ENCODE measurements around the gene CACNA2D3. TPM values are rescaled to one million over a fixed set of nuclear protein-coding genes. Genes with fewer than 3 reads are reported as not detected.

Gene CACNA2D3
- total RNA-seq, 1 donor from 2014 or later, result 21.2 TPM

GRCh38 chr3:54197509-54197908, 75.2 kb downstream of the CACNA2D3 start:
- H3K4me1 ChIP-seq, result peaks cover 18% of the 10 kb centered on the region
- no peaks in the 10 kb centered on the region for H3K36me3 ChIP-seq
- no peak overlapping the region for H3K27ac ChIP-seq (replicated peaks)
- no peak overlapping the region for H3K4me3 ChIP-seq
- no peak for DNase-seq
- no peaks in the 10 kb centered on the region for H3K27me3 ChIP-seq (ENCODE audit: low read depth)
- H3K9me3 ChIP-seq (replicated peaks), result no peaks in the 10 kb centered on the region
- TF ChIP-seq, protein P1, sequence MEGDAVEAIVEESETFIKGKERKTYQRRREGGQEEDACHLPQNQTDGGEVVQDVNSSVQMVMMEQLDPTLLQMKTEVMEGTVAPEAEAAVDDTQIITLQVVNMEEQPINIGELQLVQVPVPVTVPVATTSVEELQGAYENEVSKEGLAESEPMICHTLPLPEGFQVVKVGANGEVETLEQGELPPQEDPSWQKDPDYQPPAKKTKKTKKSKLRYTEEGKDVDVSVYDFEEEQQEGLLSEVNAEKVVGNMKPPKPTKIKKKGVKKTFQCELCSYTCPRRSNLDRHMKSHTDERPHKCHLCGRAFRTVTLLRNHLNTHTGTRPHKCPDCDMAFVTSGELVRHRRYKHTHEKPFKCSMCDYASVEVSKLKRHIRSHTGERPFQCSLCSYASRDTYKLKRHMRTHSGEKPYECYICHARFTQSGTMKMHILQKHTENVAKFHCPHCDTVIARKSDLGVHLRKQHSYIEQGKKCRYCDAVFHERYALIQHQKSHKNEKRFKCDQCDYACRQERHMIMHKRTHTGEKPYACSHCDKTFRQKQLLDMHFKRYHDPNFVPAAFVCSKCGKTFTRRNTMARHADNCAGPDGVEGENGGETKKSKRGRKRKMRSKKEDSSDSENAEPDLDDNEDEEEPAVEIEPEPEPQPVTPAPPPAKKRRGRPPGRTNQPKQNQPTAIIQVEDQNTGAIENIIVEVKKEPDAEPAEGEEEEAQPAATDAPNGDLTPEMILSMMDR (IDR thresholded peaks at IDR 0.05; ENCODE audit: borderline replicate concordance), result no peak
- intact Hi-C loops (cut with micrococcal nuclease), result no loop called here

DNA sequence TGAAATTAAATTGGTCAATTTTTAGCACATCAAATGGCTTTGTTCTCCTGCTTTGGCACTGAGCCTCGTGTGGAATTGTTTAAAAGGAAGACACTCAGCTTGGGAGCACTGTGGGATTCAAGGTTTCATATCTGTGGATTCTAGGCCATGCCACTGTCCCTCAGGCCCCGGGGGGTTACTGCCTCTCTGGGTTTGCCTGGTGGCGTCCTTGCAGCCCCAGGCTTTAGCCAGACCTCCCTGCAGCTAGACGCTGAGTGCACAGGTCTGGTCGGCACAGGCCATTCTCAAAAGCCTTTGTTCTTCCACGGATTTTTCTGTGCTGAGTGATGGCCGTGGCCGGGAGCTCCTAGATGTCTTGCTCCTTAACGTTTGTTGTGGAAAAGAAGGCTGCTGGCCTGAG, 76.2 kb downstream of the CACNA2D3 start:
- Histone ChIP-seq H3K27ac (replicated peaks) (no peak overlapping the region), H3K4me3 (no peak overlapping the region)
- intact Hi-C loops (cut with micrococcal nuclease), result no loop called here

DNA sequence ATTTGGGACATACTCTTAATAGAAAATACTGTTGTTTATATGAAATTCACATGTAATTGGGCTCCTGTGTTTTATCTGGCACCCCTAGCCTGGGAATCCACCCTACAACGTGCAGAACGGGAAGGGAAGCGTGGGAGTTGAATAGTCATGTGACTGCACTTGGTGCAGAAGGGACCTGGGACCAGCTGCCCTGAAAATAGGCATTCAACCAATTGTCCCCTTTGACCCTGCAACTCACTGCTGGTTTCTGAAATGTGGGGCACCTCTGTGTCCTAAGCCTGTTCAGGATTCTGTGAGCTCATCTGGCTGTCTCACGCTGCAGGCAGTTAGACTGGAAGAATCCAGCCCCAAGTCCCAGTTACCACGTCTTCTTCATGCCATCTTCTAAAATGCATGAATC, 79.7 kb downstream of the CACNA2D3 start:
- Histone ChIP-seq H3K4me1 (peaks cover 27% of the 10 kb centered on the region), H3K27ac (replicated peaks) (no peak overlapping the region), H3K27me3 (ENCODE audit: low read depth) (no peaks in the 10 kb centered on the region), H3K36me3 (no peaks in the 10 kb centered on the region), H3K4me3 (no peak overlapping the region), H3K9me3 (replicated peaks) (no peaks in the 10 kb centered on the region)
- intact Hi-C loops (cut with micrococcal nuclease), result no loop called here
- DNase-seq, result no peak
- TF ChIP-seq, protein P1 (IDR thresholded peaks at IDR 0.05; ENCODE audit: borderline replicate concordance), result no peak

More for the DNA sequence above, 76.2 kb downstream of the CACNA2D3 start:
- no peaks in the 10 kb centered on the region for H3K36me3 ChIP-seq
- H3K27me3 ChIP-seq (ENCODE audit: low read depth), result no peaks in the 10 kb centered on the region
- TF ChIP-seq, protein P1 (IDR thresholded peaks at IDR 0.05; ENCODE audit: borderline replicate concordance), result no peak
- H3K9me3 ChIP-seq (replicated peaks), result no peaks in the 10 kb centered on the region
- no peak for DNase-seq
- peaks cover 27% of the 10 kb centered on the region for H3K4me1 ChIP-seq

DNA sequence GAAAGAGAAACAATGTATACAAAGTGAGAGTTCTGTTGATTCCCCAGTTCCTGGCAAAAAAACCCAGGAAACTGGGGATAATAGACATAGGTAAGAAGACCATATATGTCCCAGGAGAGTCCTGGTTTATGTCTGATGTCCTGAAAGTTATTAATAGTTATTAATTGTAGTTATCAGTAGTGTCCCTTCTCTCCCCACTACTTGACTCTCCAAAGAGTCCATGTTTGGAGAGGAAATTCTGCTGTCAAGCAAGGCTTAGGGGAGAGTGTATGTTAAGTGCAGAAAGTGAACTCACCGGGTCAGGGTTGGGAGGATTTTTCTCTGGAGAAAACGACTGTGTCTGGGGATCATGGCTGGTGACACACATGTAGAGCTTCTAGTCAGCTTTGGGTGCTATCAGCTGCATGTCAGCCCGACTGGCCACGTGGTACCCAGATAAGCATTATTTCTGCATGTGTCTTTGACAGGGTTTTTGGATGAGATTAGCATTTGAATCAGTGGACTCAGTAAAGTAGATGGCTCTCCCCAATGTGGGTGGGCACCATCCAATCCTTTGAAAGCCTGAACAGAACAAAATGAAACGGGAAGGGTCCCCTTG, 80.4 kb downstream of the CACNA2D3 start:
- no peak overlapping the region for H3K4me3 ChIP-seq
- H3K36me3 ChIP-seq, result no peaks in the 10 kb centered on the region
- peaks cover 20% of the 10 kb centered on the region for H3K4me1 ChIP-seq
- H3K9me3 ChIP-seq (replicated peaks), result no peaks in the 10 kb centered on the region
- TF ChIP-seq, protein P1 (IDR thresholded peaks at IDR 0.05; ENCODE audit: borderline replicate concordance), result no peak
- no peak overlapping the region for H3K27ac ChIP-seq (replicated peaks)
- intact Hi-C loops (cut with micrococcal nuclease), result no loop called here
- DNase-seq, result no peak
- no peaks in the 10 kb centered on the region for H3K27me3 ChIP-seq (ENCODE audit: low read depth)

DNA sequence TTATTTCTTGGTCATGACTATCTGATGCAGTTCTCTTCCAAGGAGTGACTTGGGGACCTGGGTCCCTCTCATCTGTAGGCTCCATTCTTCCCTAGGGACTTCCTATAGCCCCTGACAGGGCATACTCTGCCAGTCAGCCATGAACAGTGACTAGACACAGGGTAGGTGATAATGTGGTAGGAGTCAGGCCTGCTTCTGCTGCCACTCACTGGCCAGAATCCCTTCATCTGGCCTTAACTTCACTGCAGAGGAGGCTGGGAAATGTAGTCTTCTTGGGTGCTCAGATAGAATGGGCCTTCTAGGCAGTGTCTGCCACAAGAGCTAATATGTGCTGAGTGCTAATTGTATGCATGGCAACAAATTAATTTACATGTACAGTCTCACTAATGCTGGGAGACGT, 84.5 kb downstream of the CACNA2D3 start:
- H3K9me3 ChIP-seq (replicated peaks), result no peaks in the 10 kb centered on the region
- H3K27ac ChIP-seq (replicated peaks), result no peak overlapping the region
- no peak for DNase-seq
- TF ChIP-seq, protein P1 (IDR thresholded peaks at IDR 0.05; ENCODE audit: borderline replicate concordance), result no peak
- H3K4me1 ChIP-seq, result peaks cover 31% of the 10 kb centered on the region
- intact Hi-C loops (cut with micrococcal nuclease), result no loop called here
- H3K4me3 ChIP-seq, result no peak overlapping the region
- no peaks in the 10 kb centered on the region for H3K36me3 ChIP-seq
- no peaks in the 10 kb centered on the region for H3K27me3 ChIP-seq (ENCODE audit: low read depth)
